SU-DHL-6 (cell line): ENCODE measurements around the gene PLEKHG3.

Source experiments
- H2AFZ ChIP-seq: fragments of 200-600 bp; sonication (generic); 2 replicates; pipeline ENCODE4 v1.6.1; 2014; ENCODE audit warnings: low read depth, mild to moderate bottlenecking, moderate library complexity, mixed read lengths, antibody characterized with exemption, low read length; ENCODE audit not compliant: severe bottlenecking
- H3F3A ChIP-seq: fragments of 200-600 bp; shearing (Covaris generic); 2 replicates; pipeline ENCODE4 v1.6.0; 2016; ENCODE audit warnings: antibody characterized with exemption, mild to moderate bottlenecking; ENCODE audit not compliant: insufficient read depth
- H3K27ac ChIP-seq: fragments of 200-600 bp; sonication (generic); 2 replicates; pipeline ENCODE4 v1.5.1; 2016; ENCODE audit warnings: low read depth, mild to moderate bottlenecking, low read length, moderate library complexity, mixed read lengths
- H3K27me3 ChIP-seq: fragments of 200-600 bp; sonication (generic), shearing (Covaris generic); 2 replicates; pipeline ENCODE4 v1.6.0; 2014; ENCODE audit warnings: mild to moderate bottlenecking, low read length
- H3K36me3 ChIP-seq: fragments of 200-600 bp; sonication (generic); 2 replicates; pipeline ENCODE4 v1.6.1; 2014; ENCODE audit warnings: mild to moderate bottlenecking, low read length, mixed read lengths
- H3K4me2 ChIP-seq: fragments of 300-600, 200-600 bp; shearing (Covaris generic), sonication (generic); 2 replicates; pipeline ENCODE4 v1.6.0; 2014; ENCODE audit warnings: low read length, low read depth, mild to moderate bottlenecking; ENCODE audit not compliant: poor library complexity, severe bottlenecking
- H3K4me3 ChIP-seq: fragments of 200-600 bp; sonication (generic); 2 replicates; pipeline ENCODE4 v1.5.1; 2014; ENCODE audit warnings: antibody characterized with exemption, low read length, mild to moderate bottlenecking, mixed read lengths; ENCODE audit not compliant: insufficient read depth, poor library complexity, severe bottlenecking
- H3K79me2 ChIP-seq: fragments of 200-600 bp; sonication (generic); 2 replicates; pipeline ENCODE4 v1.6.1; 2014; ENCODE audit warnings: mild to moderate bottlenecking, low read length, moderate library complexity; ENCODE audit not compliant: insufficient read depth
- H3K9ac ChIP-seq: fragments of 200-600 bp; sonication (generic); 2 replicates; pipeline ENCODE4 v1.7.0; 2014; ENCODE audit warnings: mild to moderate bottlenecking, low read length
- H3K9me2 ChIP-seq: fragments of 200-600 bp; sonication (generic); replicated peaks from 2 replicates; pipeline ENCODE4 v1.6.1; 2014; ENCODE audit warnings: low read length; ENCODE audit not compliant: insufficient read depth
- H3K9me3 ChIP-seq: fragments of 200-600 bp; sonication (generic); 2 replicates; pipeline ENCODE4 v1.6.1; 2014; ENCODE audit warnings: low read length, mixed read lengths; ENCODE audit not compliant: insufficient read depth
- H4K20me1 ChIP-seq: fragments of 200-600 bp; sonication (generic); 2 replicates; pipeline ENCODE4 v1.6.1; 2014; ENCODE audit warnings: low read depth, mild to moderate bottlenecking, antibody characterized with exemption, low read length, moderate library complexity, mixed read lengths
- CTCF ChIP-seq: fragments of 200-600 bp; sonication (generic); IDR thresholded peaks from one replicate; pipeline ENCODE4 v1.5.1; 2017; ENCODE audit warnings: antibody characterized with exemption, mild to moderate bottlenecking, low read length, moderate library complexity; ENCODE audit not compliant: insufficient read depth, poor library complexity, severe bottlenecking
- EZH2phosphoT487 ChIP-seq: fragments of 200-600 bp; sonication (generic), shearing (Covaris generic); conservative IDR thresholded peaks from 2 replicates; pipeline ENCODE4 v1.6.1; 2018; ENCODE audit warnings: mild to moderate bottlenecking, antibody characterized with exemption, low read length, moderate library complexity, mixed read lengths

PLEKHG3 gene

GRCh38 chr14:64799555-64799954, 95.3 kb downstream of the PLEKHG3 start:
- no peaks in the 10 kb centered on the region for H3F3A ChIP-seq
- H3K9me3 ChIP-seq = no peaks in the 10 kb centered on the region
- TF ChIP-seq CTCF (no peak), EZH2phosphoT487 (no peak)
- H3K9ac ChIP-seq = no peak overlapping the region
- no peaks in the 10 kb centered on the region for H3K36me3 ChIP-seq
- no peaks in the 10 kb centered on the region for H4K20me1 ChIP-seq
- H3K79me2 ChIP-seq = no peaks in the 10 kb centered on the region
- no peak overlapping the region for H3K4me2 ChIP-seq
- H3K27me3 ChIP-seq = no peaks in the 10 kb centered on the region
- H3K27ac ChIP-seq = no peak overlapping the region
- no peak overlapping the region for H3K4me3 ChIP-seq
- H2AFZ ChIP-seq = no peak overlapping the region
- no peaks in the 10 kb centered on the region for H3K9me2 ChIP-seq
